GM13976 (cell line): Measurements from ENCODE around the gene KANSL1.

Source experiments
- DNase-seq: peaks from one replicate; pipeline ENCODE4 v3.0.0; 2012; ENCODE audit warnings: low spot score
- CTCF ChIP-seq: IDR thresholded peaks from 2 replicates; pipeline ENCODE4 v1.5.1; 2012; ENCODE audit warnings: borderline replicate concordance, mild to moderate bottlenecking; ENCODE audit not compliant: insufficient read depth; ENCODE audit errors: extremely low read depth, missing control alignments, control extremely low read depth
- in situ Hi-C: fragments of 300-500 bp; cut with MboI; formaldehyde crosslinking; loops from one replicate; pipeline ENCODE4 v1.12.0; 2022; ENCODE audit warnings: low sequenced_read_pairs, mixed read lengths, inconsistent platforms; ENCODE audit not compliant: unreplicated experiment

Gene KANSL1

GRCh38 chr17:46148247-46148646 lies 45.0 kb downstream of the KANSL1 start:
- TF ChIP-seq CTCF: no peak
- in situ Hi-C loops: no loop called here
- no peak for DNase-seq

DNA sequence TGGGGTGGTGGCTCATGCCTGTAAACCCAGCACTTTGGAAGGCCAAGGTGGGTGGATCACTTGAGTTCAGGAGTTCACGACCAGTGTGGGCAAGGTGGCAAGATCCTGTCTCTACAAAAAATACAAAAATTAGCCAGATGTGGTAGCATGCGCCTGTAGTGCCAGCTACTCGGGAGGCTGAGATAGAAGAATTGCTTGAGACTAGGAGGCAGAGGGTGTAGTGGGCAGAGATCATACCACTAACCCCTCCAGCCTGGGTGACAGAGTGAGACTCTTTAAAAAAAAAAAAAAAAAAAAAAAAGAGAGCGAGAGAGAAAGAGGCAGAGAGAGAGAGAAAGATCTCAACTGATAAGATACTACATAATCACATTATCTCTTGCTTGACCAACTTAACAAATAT lies 45.9 kb downstream of the KANSL1 start:
- no peak for DNase-seq
- in situ Hi-C loops: no loop called here

GRCh38 chr17:46144246-46144645 lies 49.0 kb downstream of the KANSL1 start:
- TF ChIP-seq CTCF: no peak
- in situ Hi-C loops: no loop called here
- no peak for DNase-seq

More for the DNA sequence above, 45.9 kb downstream of the KANSL1 start:
- no peak for TF ChIP-seq CTCF

DNA sequence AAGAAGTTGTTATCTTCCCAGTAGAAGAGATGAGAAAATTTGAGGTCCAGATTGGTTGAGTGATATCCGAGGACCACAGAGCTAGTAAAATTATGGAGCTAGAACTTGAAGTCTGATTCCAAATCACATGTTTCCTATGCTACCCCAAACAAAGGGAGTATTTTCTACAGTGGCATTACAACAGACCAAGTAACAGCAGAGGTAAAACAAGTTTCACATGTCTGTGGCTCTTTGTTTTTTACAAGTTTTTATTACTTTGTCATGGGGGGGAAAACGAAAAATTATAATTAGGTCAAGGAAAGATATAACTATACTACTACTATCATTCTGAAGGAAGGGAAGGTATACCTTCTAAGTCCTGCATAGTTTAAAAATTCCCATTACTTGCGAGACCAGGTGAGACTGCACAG lies 49.4 kb downstream of the KANSL1 start:
- in situ Hi-C loops: no loop called here
- no peak for TF ChIP-seq CTCF
- DNase-seq: no peak

DNA sequence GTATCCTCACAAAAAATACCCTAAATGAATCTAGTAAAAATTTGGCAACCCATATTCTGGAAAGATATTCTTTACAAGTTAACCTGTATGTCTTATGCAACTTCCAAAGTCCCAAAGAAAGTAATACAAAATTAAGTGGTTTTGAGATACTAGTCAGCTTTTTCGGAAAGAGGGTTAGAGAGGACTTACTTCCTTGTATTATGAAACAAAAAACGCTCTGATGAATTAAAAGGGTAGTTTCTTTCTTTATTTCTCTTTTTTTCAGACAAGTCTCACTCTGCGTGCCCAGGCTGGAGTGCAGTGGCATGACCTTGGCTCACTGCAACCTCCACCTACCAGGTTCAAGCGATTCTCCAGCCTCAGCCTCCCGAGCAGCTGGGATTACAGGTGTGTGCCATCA lies 51.6 kb downstream of the KANSL1 start:
- no peak for TF ChIP-seq CTCF
- in situ Hi-C loops: no loop called here
- DNase-seq: no peak

- no peak for DNase-seq
- TF ChIP-seq CTCF: no peak
- in situ Hi-C loops: no loop called here
Observed at GRCh38 chr17:46140645-46141197, 52.5 kb downstream of the KANSL1 start.
